Left lung (tissue), 10 donors: ENCODE data around the gene ZNF580. TPM values are rescaled to one million over a fixed set of nuclear protein-coding genes. Genes with fewer than 3 reads are reported as not detected.

Experiments
- ATAC-seq: fragments of 200-7000 bp; cut with Tn5 transposase; one replicate; pipeline ENCODE4 v1.9.1; 2020; ENCODE audit warnings: moderate library complexity
- DNase-seq, 4 donors: peaks; one replicate each; pipeline ENCODE4 v3.0.0-alpha.2; 2013 to 2020
- H3K27ac ChIP-seq, 2 donors: fragments of 200-600 bp; sonication (generic) in 1 of 2; one replicate each; pipeline versions ENCODE4 v1.5.0 to v1.8.0; 2020 to 2021
- H3K27me3 ChIP-seq, 2 donors: fragments of 200-600 bp; sonication (generic) in 1 of 2; one replicate each; pipeline versions ENCODE4 v1.5.0 to v1.8.0; 2020 to 2021
- H3K36me3 ChIP-seq, 2 donors: fragments of 200-600 bp; sonication (generic) in 1 of 2; one replicate each; pipeline versions ENCODE4 v1.5.0 to v1.8.0; 2020 to 2021
- H3K4me1 ChIP-seq, 2 donors: fragments of 200-600 bp; one replicate each; pipeline ENCODE4 v1.8.0; 2021
- H3K4me3 ChIP-seq, 2 donors: fragments of 200-600 bp; sonication (generic) in 1 of 2; one replicate each; pipeline versions ENCODE4 v1.5.0 to v1.8.0; 2020 to 2021; ENCODE audit warnings: mild to moderate bottlenecking in 1 of 2
- H3K9me3 ChIP-seq, 2 donors: fragments of 200-600 bp; sonication (generic) in 1 of 2; one replicate each; pipeline versions ENCODE4 v1.5.0 to v1.8.0; 2020 to 2021
- CTCF ChIP-seq, 2 donors: fragments of 200-600 bp; sonication (generic) in 1 of 2; IDR thresholded peaks; one replicate each; pipeline versions ENCODE4 v1.5.0 to v1.8.0; 2021; ENCODE audit warnings: antibody characterized with exemption in 2 of 2
- intact Hi-C, 2 donors: fragments of 100-400 bp; cut with DNase I; formaldehyde crosslinking; loops; one replicate each; pipeline versions ENCODE4 v1.11.2 to v1.14.2; 2022
- polyA plus RNA-seq, 6 donors: library from polyadenylated mRNA; unstranded; fragments of 120-200 nt; gene quantifications; one replicate each; pipeline ENCODE4 v1.2.1, GENCODE V29; 2013; ENCODE audit not compliant: insufficient read length in 6 of 6
- total RNA-seq, 2 donors: library from RNA; stranded (reverse); fragmentation: NEBNext Ultra II Directional; extraction: Animal tissue kit (Norgen Biotek cat#: 25700); gene quantifications; one replicate each; pipeline ENCODE4 v1.2.1, GENCODE V29; 2021
- donor health status: DM: no; HTN: yes; CAD: no.
- donor health status: DM: no; HTN: no; CAD: no.

ZNF580 gene
- total and polyA plus RNA-seq, 8 donors, result 33.8 to 49.5 (median 39.1) TPM

- Histone ChIP-seq H3K4me3 (peak overlapping the region; percentile 57 to 73), H3K27me3 (no peaks in the 10 kb centered on the region), H3K9me3 (no peaks in the 10 kb centered on the region), H3K27ac (peak overlapping the region; percentile 98 to 99), H3K4me1 (peaks cover 0 to 30% of the 10 kb centered on the region in 2 donors), H3K36me3 (peaks cover 0 to 49% of the 10 kb centered on the region in 2 donors)
- no peak for TF ChIP-seq CTCF (IDR thresholded peaks at IDR 0.05)
- peak in 3 of 4 donors; percentile 91 to 96 (median 94) for DNase-seq
- peak; percentile 87 for ATAC-seq
- intact Hi-C loops, result no loop called here
Measured at GRCh38 chr19:55598719-55599467, 41.9 kb upstream of the ZNF580 start.

- Histone ChIP-seq H3K27me3 (no peaks in the 10 kb centered on the region), H3K9me3 (no peaks in the 10 kb centered on the region), H3K27ac (peak within 1 kb of the TSS; percentile 98 to 99), H3K4me1 (peaks cover 0 to 36% of the 10 kb centered on the region in 2 donors), H3K4me3 (peak within 1 kb of the TSS; percentile 57 to 73), H3K36me3 (peaks cover 0 to 45% of the 10 kb centered on the region in 2 donors)
- intact Hi-C loops, result no loop called here
- ATAC-seq (peak; percentile 92), DNase-seq (peak; percentile 97 to 100 (median 98))
- TF ChIP-seq CTCF (IDR thresholded peaks at IDR 0.05), result no peak
Measured at GRCh38 chr19:55599468-55599841, 41.3 kb upstream of the ZNF580 start, which contains the start of gene FIZ1. Gene FIZ1 (minus strand): TSS chr19:55599517. CDS start chr19:55597865, 1,652 bp downstream.

GRCh38 chr19:55599842-55600661, 40.8 kb upstream of the ZNF580 start, which contains the start of gene ZNF524:
Gene ZNF524 (plus strand): TSS chr19:55600288. CDS start chr19:55602113, 1,825 bp downstream.
- DNase-seq, result peak; percentile 90 to 99 (median 94)
- Histone ChIP-seq H3K36me3 (peaks cover 0 to 39% of the 10 kb centered on the region in 2 donors), H3K4me1 (peaks cover 0 to 40% of the 10 kb centered on the region in 2 donors), H3K4me3 (peak within 1 kb of the TSS; percentile 57 to 73), H3K27ac (peak within 1 kb of the TSS; percentile 98 to 99), H3K9me3 (no peaks in the 10 kb centered on the region), H3K27me3 (no peaks in the 10 kb centered on the region)
- intact Hi-C loops, result loop anchor here in 1 of 2 donors (10.0 kb wide), 1 partner anchor 85 kb away; no protein-coding TSS in a partner anchor
- TF ChIP-seq CTCF (IDR thresholded peaks at IDR 0.05), result no peak
- ATAC-seq, result peak; percentile 66

GRCh38 chr19:55600662-55601028, 40.2 kb upstream of the ZNF580 start:
- H3K4me1 ChIP-seq, result peaks cover 0 to 40% of the 10 kb centered on the region in 2 donors
- H3K9me3 ChIP-seq, result no peaks in the 10 kb centered on the region
- ATAC-seq (no peak), DNase-seq (no peak)
- intact Hi-C loops, result loop anchor here in 1 of 2 donors (10.0 kb wide), 1 partner anchor 86 kb away; no protein-coding TSS in a partner anchor
- peaks cover 0 to 33% of the 10 kb centered on the region in 2 donors for H3K36me3 ChIP-seq
- H3K27me3 ChIP-seq, result no peaks in the 10 kb centered on the region
- peak overlapping the region; percentile 57 to 73 for H3K4me3 ChIP-seq
- TF ChIP-seq CTCF (IDR thresholded peaks at IDR 0.05), result no peak
- H3K27ac ChIP-seq, result peak overlapping the region; percentile 98 to 99
